ENCODE measurements around the gene SLAMF9.

SLAMF9 gene

GRCh38 chr1:159977364-159978106 lies 23.5 kb upstream of the SLAMF9 start:
- no peak for DNase-seq (ENCODE audit: low read depth in 2 of 2)

- no peak for DNase-seq (ENCODE audit: low read depth in 2 of 2)
Measured at GRCh38 chr1:159974350-159974965, 20.4 kb upstream of the SLAMF9 start.

GRCh38 chr1:159973350-159973940 lies 19.4 kb upstream of the SLAMF9 start:
- no peak for DNase-seq (ENCODE audit: low read depth in 2 of 2)

- DNase-seq (ENCODE audit: low read depth in 2 of 2) = no peak
Measured at GRCh38 chr1:159972443-159973205, 18.6 kb upstream of the SLAMF9 start.

GRCh38 chr1:159970932-159971342 lies 16.9 kb upstream of the SLAMF9 start:
- no peak for DNase-seq (ENCODE audit: low read depth in 2 of 2)

- no peak for DNase-seq (ENCODE audit: low read depth in 2 of 2)
Measured at GRCh38 chr1:159968901-159969300, 14.9 kb upstream of the SLAMF9 start.

- DNase-seq (ENCODE audit: low read depth in 2 of 2) = no peak
Measured at GRCh38 chr1:159965263-159965662, 11.2 kb upstream of the SLAMF9 start.

GRCh38 chr1:159964144-159964543 lies 10.1 kb upstream of the SLAMF9 start:
- DNase-seq (ENCODE audit: low read depth in 2 of 2) = no peak

GRCh38 chr1:159962176-159962575 lies 8.1 kb upstream of the SLAMF9 start:
- DNase-seq (ENCODE audit: low read depth in 2 of 2) = no peak

- no peak for DNase-seq (ENCODE audit: low read depth in 2 of 2)
Measured at GRCh38 chr1:159961636-159962035, 7.6 kb upstream of the SLAMF9 start.

- DNase-seq (ENCODE audit: low read depth in 2 of 2) = no peak
Measured at GRCh38 chr1:159960721-159961381, 6.8 kb upstream of the SLAMF9 start.

- DNase-seq (ENCODE audit: low read depth in 2 of 2) = no peak
Measured at GRCh38 chr1:159959451-159959850, 5.4 kb upstream of the SLAMF9 start.

- no peak for DNase-seq (ENCODE audit: low read depth in 2 of 2)
Measured at GRCh38 chr1:159958719-159959380, 4.8 kb upstream of the SLAMF9 start.

GRCh38 chr1:159957824-159958268 lies 3.8 kb upstream of the SLAMF9 start:
- DNase-seq (ENCODE audit: low read depth in 2 of 2) = no peak

GRCh38 chr1:159955456-159955855 lies 1.4 kb upstream of the SLAMF9 start:
- no peak for DNase-seq (ENCODE audit: low read depth in 2 of 2)

- DNase-seq (ENCODE audit: low read depth in 2 of 2) = no peak
Measured at GRCh38 chr1:159952932-159953331, 1.1 kb downstream of the SLAMF9 start.

GRCh38 chr1:159951551-159951950 lies 2.5 kb downstream of the SLAMF9 start:
- DNase-seq (ENCODE audit: low read depth in 2 of 2) = no peak

- DNase-seq (ENCODE audit: low read depth in 2 of 2) = no peak
Measured at GRCh38 chr1:159951016-159951415, 3.0 kb downstream of the SLAMF9 start.

- no peak for DNase-seq (ENCODE audit: low read depth in 2 of 2)
Measured at GRCh38 chr1:159949981-159950381, 4.1 kb downstream of the SLAMF9 start.

GRCh38 chr1:159949123-159949522 lies 4.9 kb downstream of the SLAMF9 start:
- DNase-seq (ENCODE audit: low read depth in 2 of 2) = no peak

GRCh38 chr1:159947942-159948341 lies 6.1 kb downstream of the SLAMF9 start:
- no peak for DNase-seq (ENCODE audit: low read depth in 2 of 2)

All from stimulated activated CD8-positive, alpha-beta memory T cell treated with anti-CD3 and anti-CD28 coated beads, Interleukin-15, amount 100 ng/mL, for 48 hours (primary cell).